ENCODE results near the gene SIM1. TPM values are rescaled to one million over a fixed set of nuclear protein-coding genes. Genes with fewer than 3 reads are reported as not detected.

SIM1 gene
- total RNA-seq, 1 experiment from 2014 or later = not detected

DNA sequence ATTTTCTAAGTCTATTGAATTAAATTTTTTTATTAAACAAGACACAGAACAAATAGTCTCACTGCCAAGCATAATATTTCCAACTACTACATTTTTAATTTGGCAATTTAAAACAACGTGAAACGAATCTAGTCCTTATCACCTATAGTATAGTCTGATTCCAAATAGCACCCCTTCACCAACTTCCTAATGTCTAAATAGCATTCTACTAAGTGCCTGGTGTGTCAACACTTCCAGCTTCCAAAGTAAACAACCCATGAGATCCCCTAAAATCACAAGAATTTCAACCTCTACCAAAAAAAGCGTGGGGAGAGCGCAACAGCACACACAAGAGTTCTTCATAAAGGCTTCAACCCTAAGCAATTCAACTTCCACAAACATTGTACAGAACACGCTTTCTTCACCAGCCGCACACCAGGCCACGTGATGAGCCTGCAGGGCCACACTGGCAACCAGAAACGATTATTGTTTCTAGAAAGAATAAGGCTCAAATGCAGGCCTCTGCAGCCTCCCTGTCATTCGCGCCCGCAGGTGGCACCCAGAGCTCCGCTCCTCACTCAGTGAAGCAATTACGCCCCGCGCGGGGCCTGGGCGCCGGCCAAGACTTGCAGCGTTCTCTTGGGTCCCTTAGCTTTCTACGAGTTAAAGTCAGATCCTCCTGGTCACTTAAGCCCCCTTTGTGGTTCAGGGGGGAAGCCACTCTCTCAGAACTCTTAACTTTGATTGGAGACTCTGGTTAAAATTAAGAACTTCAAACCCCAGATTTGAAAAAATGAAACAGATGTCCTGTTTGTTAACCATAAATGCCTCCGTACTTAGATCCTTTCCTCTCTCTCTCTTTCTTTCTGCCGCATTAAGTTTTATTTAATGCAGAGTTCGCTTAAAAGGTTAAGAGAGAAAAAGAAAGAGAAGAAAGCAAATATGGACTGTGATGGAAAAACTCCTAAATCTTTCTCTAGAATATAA lies 18.3 kb downstream of the SIM1 start:
- intact Hi-C loops (cut with micrococcal nuclease; ENCODE audit: unreplicated experiment) = no loop called here
- Histone ChIP-seq H3K9me3 (ENCODE audit: control insufficient read depth, insufficient read depth, low read depth, low read length) (no peaks in the 10 kb centered on the region), H3K36me3 (ENCODE audit: control insufficient read depth, insufficient read depth, low read length) (no peaks in the 10 kb centered on the region), H3K27me3 (ENCODE audit: control insufficient read depth, insufficient read depth, low read length) (no peaks in the 10 kb centered on the region), H3K4me3 (ENCODE audit: low read depth in 2 of 2, low read length in 2 of 2) (no peak overlapping the region), H3K27ac (ENCODE audit: low read length) (no peak overlapping the region), H3K4me1 (ENCODE audit: control insufficient read depth, insufficient read depth, low read length) (no peaks in the 10 kb centered on the region)
- ChIA-PET POLR2A (no interaction called here), CTCF (no interaction called here)
- DNase-seq (ENCODE audit: low read depth, low spot score) (no peak), ATAC-seq (no peak)
- no peak for TF ChIP-seq POLR2AphosphoS5 (IDR thresholded peaks at IDR 0.05; ENCODE audit: low read depth, low read length)
- BruUV-seq (replicated peaks) = no TSS peak
- in situ Hi-C loops (cut with HindIII; ENCODE audit: low pct_unique_long_range_greater_than_20kb, low sequenced_read_pairs) = no loop called here

DNA sequence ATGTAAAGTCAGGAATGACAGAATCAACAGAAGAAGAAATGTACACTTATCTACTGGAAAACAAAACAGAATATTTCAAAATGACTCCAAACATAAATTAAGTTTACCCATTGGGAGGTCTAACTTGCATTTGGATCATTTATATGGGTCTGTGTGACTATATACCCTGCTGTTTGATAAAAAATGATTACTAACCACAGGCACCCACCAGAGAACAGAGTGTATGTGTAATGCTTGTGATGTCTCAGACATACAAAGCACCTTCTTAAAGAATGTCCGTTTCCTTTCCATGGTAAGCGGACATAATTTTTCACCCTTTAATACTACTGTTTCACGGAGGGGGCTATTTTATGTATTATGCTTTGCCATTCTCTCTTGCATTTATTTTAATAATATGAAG lies 19.2 kb downstream of the SIM1 start:
- Histone ChIP-seq H3K9me3 (ENCODE audit: control insufficient read depth, insufficient read depth, low read depth, low read length) (no peaks in the 10 kb centered on the region), H3K27ac (ENCODE audit: low read length) (no peak overlapping the region), H3K36me3 (ENCODE audit: control insufficient read depth, insufficient read depth, low read length) (no peaks in the 10 kb centered on the region), H3K4me1 (ENCODE audit: control insufficient read depth, insufficient read depth, low read length) (no peaks in the 10 kb centered on the region), H3K4me3 (ENCODE audit: low read depth in 2 of 2, low read length in 2 of 2) (no peak overlapping the region), H3K27me3 (ENCODE audit: control insufficient read depth, insufficient read depth, low read length) (no peaks in the 10 kb centered on the region)
- ATAC-seq (no peak), DNase-seq (ENCODE audit: low read depth, low spot score) (no peak)
- no TSS peak for BruUV-seq (replicated peaks)
- ChIA-PET CTCF (no interaction called here), POLR2A (no interaction called here)
- TF ChIP-seq POLR2AphosphoS5 (IDR thresholded peaks at IDR 0.05; ENCODE audit: low read depth, low read length) = no peak
- TF ChIP-seq TCF7L2 (IDR thresholded peaks at IDR 0.05; ENCODE audit: low read depth, low read length) = no peak
- no peak for TF ChIP-seq CTCF (IDR thresholded peaks at IDR 0.05)
- TF ChIP-seq, protein P1, sequence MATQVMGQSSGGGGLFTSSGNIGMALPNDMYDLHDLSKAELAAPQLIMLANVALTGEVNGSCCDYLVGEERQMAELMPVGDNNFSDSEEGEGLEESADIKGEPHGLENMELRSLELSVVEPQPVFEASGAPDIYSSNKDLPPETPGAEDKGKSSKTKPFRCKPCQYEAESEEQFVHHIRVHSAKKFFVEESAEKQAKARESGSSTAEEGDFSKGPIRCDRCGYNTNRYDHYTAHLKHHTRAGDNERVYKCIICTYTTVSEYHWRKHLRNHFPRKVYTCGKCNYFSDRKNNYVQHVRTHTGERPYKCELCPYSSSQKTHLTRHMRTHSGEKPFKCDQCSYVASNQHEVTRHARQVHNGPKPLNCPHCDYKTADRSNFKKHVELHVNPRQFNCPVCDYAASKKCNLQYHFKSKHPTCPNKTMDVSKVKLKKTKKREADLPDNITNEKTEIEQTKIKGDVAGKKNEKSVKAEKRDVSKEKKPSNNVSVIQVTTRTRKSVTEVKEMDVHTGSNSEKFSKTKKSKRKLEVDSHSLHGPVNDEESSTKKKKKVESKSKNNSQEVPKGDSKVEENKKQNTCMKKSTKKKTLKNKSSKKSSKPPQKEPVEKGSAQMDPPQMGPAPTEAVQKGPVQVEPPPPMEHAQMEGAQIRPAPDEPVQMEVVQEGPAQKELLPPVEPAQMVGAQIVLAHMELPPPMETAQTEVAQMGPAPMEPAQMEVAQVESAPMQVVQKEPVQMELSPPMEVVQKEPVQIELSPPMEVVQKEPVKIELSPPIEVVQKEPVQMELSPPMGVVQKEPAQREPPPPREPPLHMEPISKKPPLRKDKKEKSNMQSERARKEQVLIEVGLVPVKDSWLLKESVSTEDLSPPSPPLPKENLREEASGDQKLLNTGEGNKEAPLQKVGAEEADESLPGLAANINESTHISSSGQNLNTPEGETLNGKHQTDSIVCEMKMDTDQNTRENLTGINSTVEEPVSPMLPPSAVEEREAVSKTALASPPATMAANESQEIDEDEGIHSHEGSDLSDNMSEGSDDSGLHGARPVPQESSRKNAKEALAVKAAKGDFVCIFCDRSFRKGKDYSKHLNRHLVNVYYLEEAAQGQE (IDR thresholded peaks at IDR 0.05; ENCODE audit: insufficient read depth in 1 of 2, low read depth in 2 of 2, low read length in 1 of 2) = no peak
- TF ChIP-seq SIN3A (IDR thresholded peaks at IDR 0.05; ENCODE audit: borderline replicate concordance, insufficient read depth, low read depth, low read length) = no peak
- in situ Hi-C loops (cut with HindIII; ENCODE audit: low pct_unique_long_range_greater_than_20kb, low sequenced_read_pairs) (no loop called here), intact Hi-C loops (cut with micrococcal nuclease; ENCODE audit: unreplicated experiment) (no loop called here)

DNA sequence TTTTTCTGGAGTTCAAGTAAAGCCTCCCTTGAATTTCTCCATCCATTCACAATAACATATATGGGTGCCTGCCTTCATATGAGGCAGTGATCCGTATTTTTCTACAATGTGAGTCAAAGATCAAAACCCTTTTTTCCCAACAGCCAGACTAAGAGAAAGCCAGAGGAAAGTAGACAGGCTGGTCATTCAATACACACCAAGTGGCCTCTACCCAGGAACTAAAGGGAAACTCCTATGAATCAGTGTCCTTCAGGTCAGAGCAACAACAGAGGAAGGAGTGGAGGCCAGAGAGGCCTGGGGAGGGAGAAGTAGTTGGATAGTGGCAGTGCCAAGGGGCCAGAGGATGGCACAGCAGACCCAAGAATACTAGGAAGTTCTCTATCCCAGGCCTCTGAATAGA lies 23.8 kb downstream of the SIM1 start:
- Histone ChIP-seq H3K27me3 (ENCODE audit: control insufficient read depth, insufficient read depth, low read length) (no peaks in the 10 kb centered on the region), H3K4me3 (ENCODE audit: low read depth in 2 of 2, low read length in 2 of 2) (no peak overlapping the region), H3K36me3 (ENCODE audit: control insufficient read depth, insufficient read depth, low read length) (no peaks in the 10 kb centered on the region), H3K9me3 (ENCODE audit: control insufficient read depth, insufficient read depth, low read depth, low read length) (no peaks in the 10 kb centered on the region), H3K4me1 (ENCODE audit: control insufficient read depth, insufficient read depth, low read length) (no peaks in the 10 kb centered on the region), H3K27ac (ENCODE audit: low read length) (no peak overlapping the region)
- no TSS peak for BruUV-seq (replicated peaks)
- intact Hi-C loops (cut with micrococcal nuclease; ENCODE audit: unreplicated experiment) = no loop called here
- no peak for TF ChIP-seq SIN3A (IDR thresholded peaks at IDR 0.05; ENCODE audit: borderline replicate concordance, insufficient read depth, low read depth, low read length)
- no peak for TF ChIP-seq POLR2AphosphoS5 (IDR thresholded peaks at IDR 0.05; ENCODE audit: low read depth, low read length)
- TF ChIP-seq, protein P1 (IDR thresholded peaks at IDR 0.05; ENCODE audit: insufficient read depth in 1 of 2, low read depth in 2 of 2, low read length in 1 of 2) = no peak
- TF ChIP-seq CTCF (IDR thresholded peaks at IDR 0.05) = no peak
- TF ChIP-seq TCF7L2 (IDR thresholded peaks at IDR 0.05; ENCODE audit: low read depth, low read length) = no peak
- ATAC-seq (no peak), DNase-seq (ENCODE audit: low read depth, low spot score) (no peak)
- in situ Hi-C loops (cut with HindIII; ENCODE audit: low pct_unique_long_range_greater_than_20kb, low sequenced_read_pairs) = no loop called here
- ChIA-PET CTCF (no interaction called here), POLR2A (no interaction called here)

Measured in Panc1 (cell line).